HEK293T (cell line): Measurements from ENCODE around the gene IL10RB.

Source experiments
- BHLHE40 ChIP-seq: fragments of 450-650 bp; IDR thresholded peaks from 2 replicates; pipeline ENCODE4 v1.6.1; 2016; ENCODE audit warnings: mild to moderate bottlenecking, moderate library complexity, borderline replicate concordance
- FOXA1 ChIP-seq: fragments of 450-650 bp; IDR thresholded peaks from 2 replicates; pipeline ENCODE4 v1.6.1; 2016; ENCODE audit warnings: mild to moderate bottlenecking
- FOXK2 ChIP-seq: fragments of 450-650 bp; IDR thresholded peaks from 2 replicates; pipeline ENCODE4 v1.6.1; 2016; ENCODE audit warnings: mild to moderate bottlenecking
- FOXM1 ChIP-seq: fragments of 450-650 bp; IDR thresholded peaks from 2 replicates; pipeline ENCODE4 v1.6.1; 2017; ENCODE audit warnings: mild to moderate bottlenecking, borderline replicate concordance
- L3MBTL2 ChIP-seq: fragments of 450-650 bp; conservative IDR thresholded peaks from 2 replicates; pipeline ENCODE4 v1.6.1; 2016; ENCODE audit warnings: mild to moderate bottlenecking
- NFRKB ChIP-seq: fragments of 450-650 bp; IDR thresholded peaks from 2 replicates; pipeline ENCODE4 v1.6.1; 2016; ENCODE audit warnings: mild to moderate bottlenecking, moderate library complexity
- SP1 ChIP-seq: fragments of 450-650 bp; IDR thresholded peaks from 2 replicates; pipeline ENCODE4 v1.6.1; 2017
- SUZ12 ChIP-seq: fragments of 450-650 bp; IDR thresholded peaks from 2 replicates; pipeline ENCODE4 v1.6.1; 2016; ENCODE audit warnings: mild to moderate bottlenecking
- ZNF384 ChIP-seq: fragments of 450-650 bp; IDR thresholded peaks from 2 replicates; pipeline ENCODE4 v1.6.1; 2016

GRCh38 chr21:33259995-33260394 lies 6.2 kb upstream of the IL10RB start:
- TF ChIP-seq BHLHE40 (no peak), SP1 (no peak), NFRKB (no peak), SUZ12 (no peak), FOXA1 (no peak), FOXM1 (no peak), L3MBTL2 (no peak), FOXK2 (no peak), ZNF384 (no peak)
